Testis (tissue), 2 donors: ENCODE data around the gene TTLL12.

ENCODE experiments used
- POLR2A ChIP-seq: fragments of 450-650 bp; IDR thresholded peaks from one replicate; pipeline ENCODE4 v1.6.1; 2017; ENCODE audit warnings: antibody characterized with exemption, mild to moderate bottlenecking, moderate library complexity
- TF ChIP-seq, protein P1 (sequence below), 3 experiments: fragments of 450-650 bp in 2 of 3; fragments of 200-600 bp in 1 of 3; sonication (generic) in 1 of 3; IDR thresholded peaks; one replicate each; pipeline ENCODE4 v1.5.1; 2016 to 2019; ENCODE audit warnings: antibody characterized with exemption in 3 of 3, mild to moderate bottlenecking in 2 of 3, moderate library complexity in 1 of 3

DNA sequence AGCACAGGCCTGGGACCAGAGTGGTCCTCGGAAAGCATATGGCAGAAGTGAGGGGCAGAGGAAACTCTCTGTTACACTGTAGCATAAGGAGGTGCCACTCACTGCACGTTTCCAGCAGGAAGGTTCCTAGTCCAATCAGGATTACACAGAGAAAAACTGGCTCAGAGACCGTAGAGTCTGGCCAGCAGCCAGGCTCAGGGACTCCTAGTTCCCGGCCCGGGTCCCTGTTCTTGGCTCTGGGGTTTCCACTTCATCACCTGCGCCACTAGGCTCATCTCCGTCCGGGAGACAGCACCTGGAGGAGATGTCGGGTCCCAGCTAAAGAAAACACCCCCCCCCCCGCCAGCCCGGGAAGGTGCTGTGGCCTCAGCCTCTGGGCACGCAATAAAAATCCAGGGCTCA lies 1.1 kb downstream of the TTLL12 start:
- TF ChIP-seq, protein P1, sequence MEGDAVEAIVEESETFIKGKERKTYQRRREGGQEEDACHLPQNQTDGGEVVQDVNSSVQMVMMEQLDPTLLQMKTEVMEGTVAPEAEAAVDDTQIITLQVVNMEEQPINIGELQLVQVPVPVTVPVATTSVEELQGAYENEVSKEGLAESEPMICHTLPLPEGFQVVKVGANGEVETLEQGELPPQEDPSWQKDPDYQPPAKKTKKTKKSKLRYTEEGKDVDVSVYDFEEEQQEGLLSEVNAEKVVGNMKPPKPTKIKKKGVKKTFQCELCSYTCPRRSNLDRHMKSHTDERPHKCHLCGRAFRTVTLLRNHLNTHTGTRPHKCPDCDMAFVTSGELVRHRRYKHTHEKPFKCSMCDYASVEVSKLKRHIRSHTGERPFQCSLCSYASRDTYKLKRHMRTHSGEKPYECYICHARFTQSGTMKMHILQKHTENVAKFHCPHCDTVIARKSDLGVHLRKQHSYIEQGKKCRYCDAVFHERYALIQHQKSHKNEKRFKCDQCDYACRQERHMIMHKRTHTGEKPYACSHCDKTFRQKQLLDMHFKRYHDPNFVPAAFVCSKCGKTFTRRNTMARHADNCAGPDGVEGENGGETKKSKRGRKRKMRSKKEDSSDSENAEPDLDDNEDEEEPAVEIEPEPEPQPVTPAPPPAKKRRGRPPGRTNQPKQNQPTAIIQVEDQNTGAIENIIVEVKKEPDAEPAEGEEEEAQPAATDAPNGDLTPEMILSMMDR (IDR thresholded peaks at IDR 0.05): no peak
- TF ChIP-seq POLR2A: no peak
